HAP-1 (cell line): Measurements from ENCODE around the gene TPCN1.

Source experiments
- DNase-seq, 2 experiments: peaks; one replicate each; pipeline ENCODE4 v3.0.0-alpha.2; 2016 to 2020; ENCODE audit warnings: low spot score in 2 of 2
- H3K27me3 ChIP-seq: fragments of 250-450 bp; sonication (Bioruptor Pico); 2 replicates; pipeline ENCODE4 v1.5.1; 2020; ENCODE audit warnings: low read depth, mild to moderate bottlenecking, moderate library complexity
- H3K36me3 ChIP-seq: fragments of 250-450 bp; sonication (Bioruptor Pico); replicated peaks from 2 replicates; pipeline ENCODE4 v1.5.1; 2020; ENCODE audit warnings: mild to moderate bottlenecking
- H3K4me1 ChIP-seq: fragments of 250-450 bp; sonication (Bioruptor Pico); 2 replicates; pipeline ENCODE4 v1.5.1; 2020; ENCODE audit warnings: mild to moderate bottlenecking
- H3K4me3 ChIP-seq: fragments of 250-450 bp; sonication (Bioruptor Pico); 2 replicates; pipeline ENCODE4 v1.5.1; 2020; ENCODE audit warnings: mild to moderate bottlenecking, moderate library complexity
- H3K9me3 ChIP-seq: fragments of 250-450 bp; sonication (Bioruptor Pico); 2 replicates; pipeline ENCODE4 v1.5.1; 2020; ENCODE audit warnings: mild to moderate bottlenecking, moderate library complexity
- in situ Hi-C: fragments of 300-500 bp; cut with MboI; formaldehyde crosslinking; loops from 3 replicates; pipeline ENCODE4 v1.14.3; 2020; ENCODE audit warnings: low sequenced_read_pairs, inconsistent platforms, mixed read lengths

Gene TPCN1

GRCh38 chr12:113236539-113237399, 15.5 kb downstream of the TPCN1 start:
- no peaks in the 10 kb centered on the region for H3K9me3 ChIP-seq
- no peaks in the 10 kb centered on the region for H3K4me1 ChIP-seq
- peaks cover 35% of the 10 kb centered on the region for H3K36me3 ChIP-seq
- no peak overlapping the region for H3K4me3 ChIP-seq
- no peaks in the 10 kb centered on the region for H3K27me3 ChIP-seq
- no peak for DNase-seq
- in situ Hi-C loops, result no loop called here

- Histone ChIP-seq H3K4me1 (no peaks in the 10 kb centered on the region), H3K36me3 (peaks cover 35% of the 10 kb centered on the region), H3K4me3 (no peak overlapping the region), H3K9me3 (no peaks in the 10 kb centered on the region), H3K27me3 (no peaks in the 10 kb centered on the region)
- no peak for DNase-seq
- in situ Hi-C loops, result no loop called here
Measured at GRCh38 chr12:113237748-113238147, 16.5 kb downstream of the TPCN1 start.

GRCh38 chr12:113238309-113238708, 17.0 kb downstream of the TPCN1 start:
- in situ Hi-C loops, result no loop called here
- H3K27me3 ChIP-seq, result no peaks in the 10 kb centered on the region

GRCh38 chr12:113239288-113239771, 18.1 kb downstream of the TPCN1 start:
- DNase-seq, result no peak
- Histone ChIP-seq H3K27me3 (no peaks in the 10 kb centered on the region), H3K4me1 (no peaks in the 10 kb centered on the region), H3K4me3 (no peak overlapping the region), H3K9me3 (no peaks in the 10 kb centered on the region), H3K36me3 (peaks cover 25% of the 10 kb centered on the region)
- in situ Hi-C loops, result no loop called here

More at GRCh38 chr12:113238309-113238708, 17.0 kb downstream of the TPCN1 start:
- no peaks in the 10 kb centered on the region for H3K4me1 ChIP-seq
- peaks cover 35% of the 10 kb centered on the region for H3K36me3 ChIP-seq
- H3K9me3 ChIP-seq, result no peaks in the 10 kb centered on the region
- no peak overlapping the region for H3K4me3 ChIP-seq
- no peak for DNase-seq

GRCh38 chr12:113239811-113240331, 18.6 kb downstream of the TPCN1 start:
- in situ Hi-C loops, result no loop called here
- Histone ChIP-seq H3K9me3 (no peaks in the 10 kb centered on the region), H3K4me3 (no peak overlapping the region), H3K4me1 (no peaks in the 10 kb centered on the region), H3K36me3 (peaks cover 26% of the 10 kb centered on the region), H3K27me3 (no peaks in the 10 kb centered on the region)
- no peak for DNase-seq

GRCh38 chr12:113240395-113240794, 19.1 kb downstream of the TPCN1 start:
- DNase-seq, result no peak
- Histone ChIP-seq H3K4me3 (no peak overlapping the region), H3K27me3 (no peaks in the 10 kb centered on the region), H3K36me3 (peaks cover 24% of the 10 kb centered on the region), H3K4me1 (no peaks in the 10 kb centered on the region), H3K9me3 (no peaks in the 10 kb centered on the region)
- in situ Hi-C loops, result no loop called here

GRCh38 chr12:113241191-113242025, 20.1 kb downstream of the TPCN1 start:
- in situ Hi-C loops, result no loop called here
- H3K9me3 ChIP-seq, result no peaks in the 10 kb centered on the region
- no peak for DNase-seq
- peaks cover 19% of the 10 kb centered on the region for H3K36me3 ChIP-seq
- H3K4me1 ChIP-seq, result no peaks in the 10 kb centered on the region
- no peak overlapping the region for H3K4me3 ChIP-seq
- no peaks in the 10 kb centered on the region for H3K27me3 ChIP-seq

- in situ Hi-C loops, result no loop called here
- Histone ChIP-seq H3K4me3 (no peak overlapping the region), H3K9me3 (no peaks in the 10 kb centered on the region), H3K36me3 (peaks cover 24% of the 10 kb centered on the region), H3K27me3 (no peaks in the 10 kb centered on the region), H3K4me1 (no peaks in the 10 kb centered on the region)
- no peak for DNase-seq
Measured at GRCh38 chr12:113242026-113242418, 20.8 kb downstream of the TPCN1 start.

- Histone ChIP-seq H3K27me3 (no peaks in the 10 kb centered on the region), H3K4me1 (no peaks in the 10 kb centered on the region), H3K4me3 (no peak overlapping the region), H3K36me3 (peaks cover 22% of the 10 kb centered on the region), H3K9me3 (no peaks in the 10 kb centered on the region)
- DNase-seq, result no peak
- in situ Hi-C loops, result no loop called here
Measured at GRCh38 chr12:113242560-113242959, 21.3 kb downstream of the TPCN1 start.

- no peaks in the 10 kb centered on the region for H3K27me3 ChIP-seq
- no peak for DNase-seq
- no peaks in the 10 kb centered on the region for H3K9me3 ChIP-seq
- H3K4me3 ChIP-seq, result no peak overlapping the region
- H3K36me3 ChIP-seq, result peaks cover 22% of the 10 kb centered on the region
- in situ Hi-C loops, result no loop called here
- no peaks in the 10 kb centered on the region for H3K4me1 ChIP-seq
Measured at GRCh38 chr12:113244047-113244460, 22.8 kb downstream of the TPCN1 start.

GRCh38 chr12:113244478-113244958, 23.3 kb downstream of the TPCN1 start:
- Histone ChIP-seq H3K27me3 (no peaks in the 10 kb centered on the region), H3K36me3 (peaks cover 22% of the 10 kb centered on the region), H3K4me1 (no peaks in the 10 kb centered on the region), H3K4me3 (no peak overlapping the region), H3K9me3 (no peaks in the 10 kb centered on the region)
- in situ Hi-C loops, result no loop called here
- no peak for DNase-seq

GRCh38 chr12:113245695-113246477, 24.6 kb downstream of the TPCN1 start:
- Histone ChIP-seq H3K36me3 (peaks cover 22% of the 10 kb centered on the region), H3K9me3 (no peaks in the 10 kb centered on the region), H3K4me1 (no peaks in the 10 kb centered on the region), H3K27me3 (no peaks in the 10 kb centered on the region), H3K4me3 (no peak overlapping the region)
- DNase-seq, result no peak
- in situ Hi-C loops, result no loop called here

GRCh38 chr12:113246478-113247122, 25.3 kb downstream of the TPCN1 start:
- Histone ChIP-seq H3K36me3 (peaks cover 22% of the 10 kb centered on the region), H3K9me3 (no peaks in the 10 kb centered on the region), H3K4me3 (no peak overlapping the region), H3K27me3 (no peaks in the 10 kb centered on the region), H3K4me1 (no peaks in the 10 kb centered on the region)
- in situ Hi-C loops, result no loop called here
- DNase-seq, result no peak
